ENCODE measurements around the gene P2RY4.

GRCh38 chrX:70301716-70302115 is 41.7 kb upstream of the P2RY4 start:
- TF ChIP-seq GATA2 (IDR thresholded peaks at IDR 0.05; ENCODE audit: low read depth, low read length): no peak
- no peak for TF ChIP-seq GATA3 (IDR thresholded peaks at IDR 0.05; ENCODE audit: low read depth, low read length)

All from SH-SY5Y (cell line).